Medulla oblongata (tissue), 1 donor: ENCODE data around the gene LRMDA.

Source experiments
- DNase-seq: peaks from one replicate; pipeline ENCODE4 v3.0.0-alpha.2; 2015; ENCODE audit errors: extremely low spot score

LRMDA gene

GRCh38 chr10:75640803-75641202 lies 209.4 kb downstream of the LRMDA start:
- no peak for DNase-seq

GRCh38 chr10:75643405-75643804 lies 212.0 kb downstream of the LRMDA start:
- DNase-seq, result no peak

- DNase-seq, result no peak
Measured at GRCh38 chr10:75643944-75644692, 212.7 kb downstream of the LRMDA start.

GRCh38 chr10:75645704-75646103 lies 214.3 kb downstream of the LRMDA start:
- DNase-seq, result no peak

- no peak for DNase-seq
Measured at GRCh38 chr10:75646218-75646915, 214.9 kb downstream of the LRMDA start.

- no peak for DNase-seq
Measured at GRCh38 chr10:75646916-75647315, 215.5 kb downstream of the LRMDA start.

GRCh38 chr10:75647675-75648074 lies 216.3 kb downstream of the LRMDA start:
- no peak for DNase-seq

- no peak for DNase-seq
Measured at GRCh38 chr10:75648351-75648750, 216.9 kb downstream of the LRMDA start.

GRCh38 chr10:75648854-75649253 lies 217.4 kb downstream of the LRMDA start:
- DNase-seq, result no peak

GRCh38 chr10:75649466-75649865 lies 218.0 kb downstream of the LRMDA start:
- DNase-seq, result no peak

- no peak for DNase-seq
Measured at GRCh38 chr10:75650648-75651047, 219.2 kb downstream of the LRMDA start.

GRCh38 chr10:75651417-75651816 lies 220.0 kb downstream of the LRMDA start:
- peak; percentile 21 for DNase-seq

- no peak for DNase-seq
Measured at GRCh38 chr10:75652146-75652740, 220.8 kb downstream of the LRMDA start.

GRCh38 chr10:75653761-75654160 lies 222.3 kb downstream of the LRMDA start:
- no peak for DNase-seq

- no peak for DNase-seq
Measured at GRCh38 chr10:75654171-75654771, 222.8 kb downstream of the LRMDA start.

GRCh38 chr10:75654772-75655171 lies 223.3 kb downstream of the LRMDA start:
- DNase-seq, result no peak

GRCh38 chr10:75655791-75656451 lies 224.5 kb downstream of the LRMDA start:
- DNase-seq, result no peak

GRCh38 chr10:75657351-75657750 lies 225.9 kb downstream of the LRMDA start:
- DNase-seq, result no peak

GRCh38 chr10:75658036-75658435 lies 226.6 kb downstream of the LRMDA start:
- no peak for DNase-seq

GRCh38 chr10:75658496-75658895 lies 227.1 kb downstream of the LRMDA start:
- DNase-seq, result no peak

- DNase-seq, result no peak
Measured at GRCh38 chr10:75658915-75659314, 227.5 kb downstream of the LRMDA start.

GRCh38 chr10:75660823-75661222 lies 229.4 kb downstream of the LRMDA start:
- DNase-seq, result peak; percentile 26
